ENCODE measurements around the gene SPIN1.

SPIN1 gene

GRCh38 chr9:88396836-88397577, 8.8 kb downstream of the SPIN1 start:
- TF ChIP-seq NFIC (IDR thresholded peaks at IDR 0.05) (no peak), TAF1 (IDR thresholded peaks at IDR 0.05; ENCODE audit: low read depth) (no peak), EGR1 (IDR thresholded peaks at IDR 0.05) (no peak), TEAD4 (IDR thresholded peaks at IDR 0.05) (no peak), FOXM1 (IDR thresholded peaks at IDR 0.05; ENCODE audit: borderline replicate concordance, low read depth) (no peak), RAD21 (IDR thresholded peaks at IDR 0.05; ENCODE audit: low read depth) (no peak), CREB1 (IDR thresholded peaks at IDR 0.05; ENCODE audit: low read depth) (no peak), YY1 (IDR thresholded peaks at IDR 0.05; ENCODE audit: low read depth) (no peak), ZBTB7A (IDR thresholded peaks at IDR 0.05; ENCODE audit: low read depth) (no peak), TCF12 (IDR thresholded peaks at IDR 0.05; ENCODE audit: low read depth) (no peak), CEBPB (IDR thresholded peaks at IDR 0.05) (no peak), EP300 (IDR thresholded peaks at IDR 0.05; ENCODE audit: borderline replicate concordance) (no peak)
- TF ChIP-seq, protein P1, sequence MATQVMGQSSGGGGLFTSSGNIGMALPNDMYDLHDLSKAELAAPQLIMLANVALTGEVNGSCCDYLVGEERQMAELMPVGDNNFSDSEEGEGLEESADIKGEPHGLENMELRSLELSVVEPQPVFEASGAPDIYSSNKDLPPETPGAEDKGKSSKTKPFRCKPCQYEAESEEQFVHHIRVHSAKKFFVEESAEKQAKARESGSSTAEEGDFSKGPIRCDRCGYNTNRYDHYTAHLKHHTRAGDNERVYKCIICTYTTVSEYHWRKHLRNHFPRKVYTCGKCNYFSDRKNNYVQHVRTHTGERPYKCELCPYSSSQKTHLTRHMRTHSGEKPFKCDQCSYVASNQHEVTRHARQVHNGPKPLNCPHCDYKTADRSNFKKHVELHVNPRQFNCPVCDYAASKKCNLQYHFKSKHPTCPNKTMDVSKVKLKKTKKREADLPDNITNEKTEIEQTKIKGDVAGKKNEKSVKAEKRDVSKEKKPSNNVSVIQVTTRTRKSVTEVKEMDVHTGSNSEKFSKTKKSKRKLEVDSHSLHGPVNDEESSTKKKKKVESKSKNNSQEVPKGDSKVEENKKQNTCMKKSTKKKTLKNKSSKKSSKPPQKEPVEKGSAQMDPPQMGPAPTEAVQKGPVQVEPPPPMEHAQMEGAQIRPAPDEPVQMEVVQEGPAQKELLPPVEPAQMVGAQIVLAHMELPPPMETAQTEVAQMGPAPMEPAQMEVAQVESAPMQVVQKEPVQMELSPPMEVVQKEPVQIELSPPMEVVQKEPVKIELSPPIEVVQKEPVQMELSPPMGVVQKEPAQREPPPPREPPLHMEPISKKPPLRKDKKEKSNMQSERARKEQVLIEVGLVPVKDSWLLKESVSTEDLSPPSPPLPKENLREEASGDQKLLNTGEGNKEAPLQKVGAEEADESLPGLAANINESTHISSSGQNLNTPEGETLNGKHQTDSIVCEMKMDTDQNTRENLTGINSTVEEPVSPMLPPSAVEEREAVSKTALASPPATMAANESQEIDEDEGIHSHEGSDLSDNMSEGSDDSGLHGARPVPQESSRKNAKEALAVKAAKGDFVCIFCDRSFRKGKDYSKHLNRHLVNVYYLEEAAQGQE (IDR thresholded peaks at IDR 0.05; ENCODE audit: low read depth), result no peak
- TF ChIP-seq, protein P2, sequence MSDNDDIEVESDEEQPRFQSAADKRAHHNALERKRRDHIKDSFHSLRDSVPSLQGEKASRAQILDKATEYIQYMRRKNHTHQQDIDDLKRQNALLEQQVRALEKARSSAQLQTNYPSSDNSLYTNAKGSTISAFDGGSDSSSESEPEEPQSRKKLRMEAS (IDR thresholded peaks at IDR 0.05), result no peak
- TF ChIP-seq, protein P3, sequence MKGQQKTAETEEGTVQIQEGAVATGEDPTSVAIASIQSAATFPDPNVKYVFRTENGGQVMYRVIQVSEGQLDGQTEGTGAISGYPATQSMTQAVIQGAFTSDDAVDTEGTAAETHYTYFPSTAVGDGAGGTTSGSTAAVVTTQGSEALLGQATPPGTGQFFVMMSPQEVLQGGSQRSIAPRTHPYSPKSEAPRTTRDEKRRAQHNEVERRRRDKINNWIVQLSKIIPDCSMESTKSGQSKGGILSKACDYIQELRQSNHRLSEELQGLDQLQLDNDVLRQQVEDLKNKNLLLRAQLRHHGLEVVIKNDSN (IDR thresholded peaks at IDR 0.05), result no peak

DNA sequence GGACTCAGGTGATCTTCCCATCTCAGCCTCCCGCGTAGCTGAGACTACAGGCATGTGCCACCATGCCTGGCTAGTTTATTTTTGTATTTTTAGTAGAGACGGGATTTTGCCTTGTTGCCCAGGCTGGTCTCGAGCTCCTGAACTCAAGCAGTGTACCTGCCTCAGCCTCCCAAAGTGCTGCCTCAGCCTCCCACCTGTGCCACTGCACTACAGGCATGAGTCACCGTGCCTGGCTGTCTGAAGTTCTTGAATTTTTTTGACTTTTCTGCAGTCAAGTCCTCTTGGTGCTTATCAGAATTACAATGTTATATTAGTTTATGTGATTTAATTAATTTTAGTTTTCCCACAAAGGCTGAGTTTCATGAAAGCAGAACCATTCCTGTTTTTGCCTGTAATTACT, 9.8 kb downstream of the SPIN1 start:
- TF ChIP-seq TCF12 (IDR thresholded peaks at IDR 0.05; ENCODE audit: low read depth), result no peak

GRCh38 chr9:88399966-88400365, 11.7 kb downstream of the SPIN1 start:
- TF ChIP-seq YY1 (IDR thresholded peaks at IDR 0.05; ENCODE audit: low read depth) (no peak), EP300 (IDR thresholded peaks at IDR 0.05; ENCODE audit: borderline replicate concordance) (no peak), CEBPB (IDR thresholded peaks at IDR 0.05) (no peak)

DNA sequence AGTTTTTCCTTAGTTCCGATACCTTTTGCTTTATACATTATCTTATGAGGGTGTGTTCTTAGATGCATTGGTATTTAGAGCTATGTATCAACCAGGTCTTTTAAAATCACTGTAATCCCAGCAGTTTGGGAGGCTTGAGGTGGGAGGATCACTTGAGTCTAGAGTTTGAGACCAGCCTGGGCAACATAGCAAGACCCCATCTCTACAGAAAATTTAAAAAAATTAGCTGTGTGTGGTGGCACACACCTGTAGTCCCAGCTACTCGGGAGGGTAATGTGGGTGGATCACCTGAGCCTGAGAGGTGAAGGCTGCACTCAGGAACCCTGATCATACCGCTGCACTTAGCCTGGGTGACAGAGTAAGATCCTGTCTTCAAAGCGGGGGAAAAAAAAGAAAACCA, 15.1 kb downstream of the SPIN1 start:
- TF ChIP-seq EP300 (IDR thresholded peaks at IDR 0.05; ENCODE audit: borderline replicate concordance), result no peak
- TF ChIP-seq TCF12 (IDR thresholded peaks at IDR 0.05; ENCODE audit: low read depth), result no peak
- TF ChIP-seq CEBPB (IDR thresholded peaks at IDR 0.05), result no peak
- TF ChIP-seq, protein P3 (IDR thresholded peaks at IDR 0.05), result no peak
- no peak for TF ChIP-seq ZBTB7A (IDR thresholded peaks at IDR 0.05; ENCODE audit: low read depth)
- TF ChIP-seq TEAD4 (IDR thresholded peaks at IDR 0.05), result no peak
- TF ChIP-seq CREB1 (IDR thresholded peaks at IDR 0.05; ENCODE audit: low read depth), result no peak
- TF ChIP-seq RAD21 (IDR thresholded peaks at IDR 0.05; ENCODE audit: low read depth), result no peak
- TF ChIP-seq FOXM1 (IDR thresholded peaks at IDR 0.05; ENCODE audit: borderline replicate concordance, low read depth), result no peak
- TF ChIP-seq TAF1 (IDR thresholded peaks at IDR 0.05; ENCODE audit: low read depth), result no peak
- no peak for TF ChIP-seq YY1 (IDR thresholded peaks at IDR 0.05; ENCODE audit: low read depth)
- TF ChIP-seq, protein P1 (IDR thresholded peaks at IDR 0.05; ENCODE audit: low read depth), result no peak
- TF ChIP-seq, protein P2 (IDR thresholded peaks at IDR 0.05), result no peak
- TF ChIP-seq NFIC (IDR thresholded peaks at IDR 0.05), result no peak
- no peak for TF ChIP-seq EGR1 (IDR thresholded peaks at IDR 0.05)

DNA sequence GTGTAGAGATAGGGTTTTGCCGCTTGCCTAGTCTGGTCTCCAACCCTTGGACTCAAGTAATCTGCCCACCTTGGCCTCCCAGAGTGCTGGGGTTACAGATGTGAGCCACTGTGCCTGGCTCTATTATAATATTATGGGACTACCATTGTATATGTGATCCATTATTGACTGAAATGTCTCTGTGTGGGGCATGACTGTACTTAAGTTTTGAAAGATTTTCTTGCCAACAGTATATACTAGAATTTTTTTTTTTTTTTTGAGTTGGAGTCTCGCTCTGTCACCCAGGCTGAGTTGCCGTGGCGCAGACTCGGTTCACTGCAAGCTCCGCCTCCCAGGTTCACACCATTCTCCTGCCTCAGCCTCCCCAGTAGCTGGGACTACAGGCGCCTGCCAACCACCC, 17.8 kb downstream of the SPIN1 start:
- TF ChIP-seq EGR1 (IDR thresholded peaks at IDR 0.05), result no peak
- no peak for TF ChIP-seq YY1 (IDR thresholded peaks at IDR 0.05; ENCODE audit: low read depth)
- TF ChIP-seq CREB1 (IDR thresholded peaks at IDR 0.05; ENCODE audit: low read depth), result no peak
- TF ChIP-seq, protein P2 (IDR thresholded peaks at IDR 0.05), result no peak
- no peak for TF ChIP-seq TEAD4 (IDR thresholded peaks at IDR 0.05)
- TF ChIP-seq NFIC (IDR thresholded peaks at IDR 0.05), result no peak
- no peak for TF ChIP-seq RAD21 (IDR thresholded peaks at IDR 0.05; ENCODE audit: low read depth)
- TF ChIP-seq EP300 (IDR thresholded peaks at IDR 0.05; ENCODE audit: borderline replicate concordance), result no peak
- TF ChIP-seq, protein P1 (IDR thresholded peaks at IDR 0.05; ENCODE audit: low read depth), result no peak
- no peak for TF ChIP-seq ZBTB7A (IDR thresholded peaks at IDR 0.05; ENCODE audit: low read depth)
- no peak for TF ChIP-seq TAF1 (IDR thresholded peaks at IDR 0.05; ENCODE audit: low read depth)
